ENCODE data around the gene LCE1D.

LCE1D gene

GRCh38 chr1:152817309-152817708 lies 20.8 kb downstream of the LCE1D start:
- DNase-seq: no peak

GRCh38 chr1:152823294-152823693 lies 26.8 kb downstream of the LCE1D start:
- no peak for DNase-seq

- DNase-seq: no peak
Measured at GRCh38 chr1:152824964-152825363, 28.4 kb downstream of the LCE1D start.

GRCh38 chr1:152827173-152827572 lies 30.7 kb downstream of the LCE1D start, which contains the start of gene LCE1A:
TSS of gene LCE1A (plus strand) at chr1:152827473. CDS start at chr1:152827473, 0 bp downstream.
- DNase-seq: no peak

GRCh38 chr1:152836870-152837269 lies 40.3 kb downstream of the LCE1D start:
- no peak for DNase-seq

GRCh38 chr1:152842556-152842955 lies 46.0 kb downstream of the LCE1D start, which contains the start of gene LCE6A:
TSS of gene LCE6A (plus strand) at chr1:152842856. CDS start at chr1:152843521, 665 bp downstream.
- no peak for DNase-seq
